PC-3 (cell line): ENCODE measurements around the gene ATP6V1E1. TPM values are rescaled to one million over a fixed set of nuclear protein-coding genes. Genes with fewer than 3 reads are reported as not detected.

ENCODE experiments used
- ATAC-seq: fragments of 200-7000 bp; cut with Tn5 transposase; 2 replicates; pipeline ENCODE4 v1.9.1; 2020; ENCODE audit warnings: mild to moderate bottlenecking, moderate library complexity
- BruUV-seq: library from RNA; stranded (reverse); fragments of 400-500 nt; replicated peaks from 2 replicates; lab custom pipeline; 2021; lab: Mats Ljungman, UMichigan
- CTCF ChIA-PET: fragments of 300-600 bp; sonication (Branson Sonifier 250); formaldehyde crosslinking; loops from one replicate; lab custom pipeline; 2022; ENCODE audit warnings: antibody characterized with exemption; lab: Charles Lee
- POLR2A ChIA-PET: fragments of 300-600 bp; sonication (Branson Sonifier 250); formaldehyde crosslinking; loops from one replicate; lab custom pipeline; 2022; ENCODE audit warnings: antibody characterized with exemption; ENCODE audit not compliant: unreplicated experiment; lab: Charles Lee
- DNase-seq: peaks from one replicate; pipeline ENCODE4 v3.0.0-alpha.2; 2015
- H2AFZ ChIP-seq: fragments of 300-600 bp; sonication (generic); 2 replicates; pipeline ENCODE4 v1.6.0; 2016; ENCODE audit warnings: antibody characterized with exemption, low read length
- H3F3A ChIP-seq: fragments of 300-600 bp; sonication (generic); one replicate; pipeline ENCODE4 v1.6.0; 2017; ENCODE audit warnings: antibody characterized with exemption, low read length, control low read depth, mild to moderate bottlenecking; ENCODE audit not compliant: unreplicated experiment
- H3K27ac ChIP-seq: fragments of 300-600 bp; sonication (generic); 2 replicates; pipeline ENCODE4 v1.5.1; 2016; ENCODE audit warnings: mild to moderate bottlenecking, low read length
- H3K27me3 ChIP-seq: fragments of 300-600 bp; sonication (generic); 2 replicates; pipeline ENCODE4 v1.6.1; 2016; ENCODE audit warnings: low read length, mixed read lengths
- H3K36me3 ChIP-seq: fragments of 300-600 bp; sonication (generic); 2 replicates; pipeline ENCODE4 v1.6.1; 2016; ENCODE audit warnings: low read depth, mixed run types, low read length, mixed read lengths
- H3K4me1 ChIP-seq: fragments of 300-600 bp; sonication (generic); 2 replicates; pipeline ENCODE4 v1.5.1; 2016; ENCODE audit warnings: low read length; ENCODE audit not compliant: insufficient read depth
- H3K4me2 ChIP-seq: fragments of 300-600 bp; sonication (generic); 2 replicates; pipeline ENCODE4 v1.6.0; 2016; ENCODE audit warnings: low read length
- H3K4me3 ChIP-seq: fragments of 300-600 bp; sonication (generic); 2 replicates; pipeline ENCODE4 v1.5.1; 2016; ENCODE audit warnings: mild to moderate bottlenecking, low read length, mixed read lengths
- H3K79me2 ChIP-seq: fragments of 300-600 bp; sonication (generic); 2 replicates; pipeline ENCODE4 v1.6.1; 2017; ENCODE audit warnings: low read length, mixed read lengths
- H3K9ac ChIP-seq: fragments of 300-600 bp; sonication (generic); 2 replicates; pipeline ENCODE4 v1.6.0; 2016; ENCODE audit warnings: mild to moderate bottlenecking, low read length
- H3K9me2 ChIP-seq: fragments of 300-600 bp; sonication (generic); replicated peaks from 2 replicates; pipeline ENCODE4 v1.6.1; 2016; ENCODE audit warnings: mixed run types, low read length, mixed read lengths
- H3K9me3 ChIP-seq: fragments of 300-600 bp; sonication (generic); 2 replicates; pipeline ENCODE4 v1.6.1; 2016; ENCODE audit warnings: low read length, mixed read lengths
- H4K20me1 ChIP-seq: fragments of 300-600 bp; sonication (generic); 2 replicates; pipeline ENCODE4 v1.6.1; 2016; ENCODE audit warnings: low read length, mixed read lengths
- EZH2 ChIP-seq: fragments of 300-600 bp; sonication (generic); IDR thresholded peaks from one replicate; pipeline ENCODE4 v1.6.1; 2017; ENCODE audit warnings: antibody characterized with exemption, mild to moderate bottlenecking, low read length; ENCODE audit not compliant: unreplicated experiment
- EZH2phosphoT487 ChIP-seq: fragments of 300-600 bp; sonication (generic); IDR thresholded peaks from 2 replicates; pipeline ENCODE4 v1.6.1; 2018; ENCODE audit warnings: mild to moderate bottlenecking, antibody characterized with exemption, low read length, borderline replicate concordance
- intact Hi-C: fragments of 100-400 bp; cut with micrococcal nuclease; formaldehyde crosslinking; loops from 2 replicates; pipeline ENCODE4 v1.9.0; 2023
- total RNA-seq: library from RNA; depleted of rRNA; stranded (reverse); fragments of >200 nt; gene quantifications from 2 replicates; pipeline ENCODE4 v1.2.3, GENCODE V29; 2014
- TF ChIP-seq, protein P1 (sequence below): fragments of 300-600 bp; sonication (generic); conservative IDR thresholded peaks from 2 replicates; pipeline ENCODE4 v1.5.1; 2017; ENCODE audit warnings: antibody characterized with exemption, low read depth, mild to moderate bottlenecking, low read length

ATP6V1E1 gene
- total RNA-seq, 1 experiment from 2014 or later = 89.9 TPM

DNA sequence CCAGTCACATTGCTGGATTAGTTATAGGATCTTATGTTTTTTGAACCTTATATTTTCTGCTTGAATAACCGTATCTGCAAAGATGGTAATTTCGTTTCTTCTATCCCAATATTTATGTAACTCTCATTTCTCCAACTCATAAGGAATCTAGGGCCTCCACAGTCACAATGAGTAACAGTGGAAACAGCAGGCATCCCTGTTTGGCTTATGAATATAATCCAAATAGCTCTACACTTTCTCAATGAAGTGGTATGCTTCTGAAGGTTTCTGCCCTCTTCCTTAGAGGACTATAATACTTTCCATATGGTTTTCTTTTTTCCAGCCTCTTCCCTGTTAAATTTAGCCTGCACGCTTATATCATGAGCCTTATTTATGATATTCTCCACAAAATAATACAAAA, 16.5 kb downstream of the ATP6V1E1 start:
- TF ChIP-seq, protein P1, sequence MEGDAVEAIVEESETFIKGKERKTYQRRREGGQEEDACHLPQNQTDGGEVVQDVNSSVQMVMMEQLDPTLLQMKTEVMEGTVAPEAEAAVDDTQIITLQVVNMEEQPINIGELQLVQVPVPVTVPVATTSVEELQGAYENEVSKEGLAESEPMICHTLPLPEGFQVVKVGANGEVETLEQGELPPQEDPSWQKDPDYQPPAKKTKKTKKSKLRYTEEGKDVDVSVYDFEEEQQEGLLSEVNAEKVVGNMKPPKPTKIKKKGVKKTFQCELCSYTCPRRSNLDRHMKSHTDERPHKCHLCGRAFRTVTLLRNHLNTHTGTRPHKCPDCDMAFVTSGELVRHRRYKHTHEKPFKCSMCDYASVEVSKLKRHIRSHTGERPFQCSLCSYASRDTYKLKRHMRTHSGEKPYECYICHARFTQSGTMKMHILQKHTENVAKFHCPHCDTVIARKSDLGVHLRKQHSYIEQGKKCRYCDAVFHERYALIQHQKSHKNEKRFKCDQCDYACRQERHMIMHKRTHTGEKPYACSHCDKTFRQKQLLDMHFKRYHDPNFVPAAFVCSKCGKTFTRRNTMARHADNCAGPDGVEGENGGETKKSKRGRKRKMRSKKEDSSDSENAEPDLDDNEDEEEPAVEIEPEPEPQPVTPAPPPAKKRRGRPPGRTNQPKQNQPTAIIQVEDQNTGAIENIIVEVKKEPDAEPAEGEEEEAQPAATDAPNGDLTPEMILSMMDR = no peak
- no peak for TF ChIP-seq EZH2
- TF ChIP-seq EZH2phosphoT487 = no peak
- POLR2A ChIA-PET = no interaction called here
- no TSS peak for BruUV-seq

DNA sequence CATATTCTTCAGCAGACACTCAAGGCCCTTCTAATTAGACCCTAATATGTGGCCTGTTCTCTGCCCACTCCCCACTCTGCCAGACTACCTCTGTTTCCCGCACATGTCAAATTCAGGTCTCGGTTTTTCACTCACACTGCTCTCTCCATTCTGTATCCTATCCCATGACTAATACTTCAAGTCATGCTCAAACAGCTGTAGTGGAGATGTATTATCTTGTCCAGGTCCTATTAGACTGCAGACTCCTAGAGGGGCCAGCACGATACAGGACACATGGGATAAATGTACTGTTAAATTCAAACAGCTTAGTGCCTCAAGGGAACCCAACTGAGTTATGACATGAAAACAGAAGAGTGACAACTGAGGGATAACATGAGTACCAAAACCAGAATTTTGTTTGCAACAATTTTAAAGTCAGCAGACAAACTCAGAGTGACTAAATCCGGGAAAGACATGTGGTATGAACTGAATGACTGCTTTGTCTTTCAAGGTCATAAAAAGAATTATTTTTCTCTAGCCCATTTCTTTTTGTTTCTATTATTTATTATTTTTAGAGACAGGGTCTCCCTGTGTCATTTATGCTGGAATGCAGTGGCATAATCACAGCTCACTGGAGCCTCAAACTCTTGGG, 20.5 kb downstream of the ATP6V1E1 start:
- Histone ChIP-seq H3K9me3 (no peaks in the 10 kb centered on the region), H3K79me2 (peaks cover 7% of the 10 kb centered on the region; the same call in 1 of the 2 replicates), H3F3A (no peaks in the 10 kb centered on the region), H4K20me1 (no peaks in the 10 kb centered on the region), H3K4me3 (no peak overlapping the region), H3K36me3 (peaks cover 23% of the 10 kb centered on the region; the same call in 1 of the 2 replicates), H2AFZ (no peak overlapping the region), H3K4me2 (no peak overlapping the region), H3K27me3 (no peaks in the 10 kb centered on the region), H3K27ac (no peak overlapping the region), H3K4me1 (no peaks in the 10 kb centered on the region), H3K9me2 (no peaks in the 10 kb centered on the region), H3K9ac (no peak overlapping the region)
- no TSS peak for BruUV-seq
- DNase-seq (no peak), ATAC-seq (no peak)
- intact Hi-C loops = no loop called here
- ChIA-PET POLR2A (no interaction called here), CTCF (no interaction called here)
- no peak for TF ChIP-seq EZH2
- no peak for TF ChIP-seq EZH2phosphoT487
- TF ChIP-seq, protein P1 = no peak

More for the DNA sequence above, 16.5 kb downstream of the ATP6V1E1 start:
- CTCF ChIA-PET = no interaction called here
- Histone ChIP-seq H3K4me3 (no peak overlapping the region), H3F3A (no peaks in the 10 kb centered on the region), H3K4me2 (no peak overlapping the region), H3K27ac (no peak overlapping the region), H4K20me1 (no peaks in the 10 kb centered on the region), H3K79me2 (no peaks in the 10 kb centered on the region), H3K27me3 (no peaks in the 10 kb centered on the region), H3K36me3 (peaks cover 22% of the 10 kb centered on the region), H3K9me3 (no peaks in the 10 kb centered on the region), H2AFZ (no peak overlapping the region), H3K9me2 (no peaks in the 10 kb centered on the region), H3K9ac (no peak overlapping the region), H3K4me1 (no peaks in the 10 kb centered on the region)
- no peak for DNase-seq
- intact Hi-C loops = no loop called here
- ATAC-seq = no peak

- Histone ChIP-seq H3K36me3 (peaks cover 12% of the 10 kb centered on the region; the same call in 1 of the 2 replicates), H3K4me3 (no peak overlapping the region), H4K20me1 (no peaks in the 10 kb centered on the region), H3K27ac (no peak overlapping the region), H3K27me3 (no peaks in the 10 kb centered on the region), H3K79me2 (peaks cover 7% of the 10 kb centered on the region; the same call in 1 of the 2 replicates), H3K4me1 (no peaks in the 10 kb centered on the region), H3F3A (no peaks in the 10 kb centered on the region), H3K4me2 (no peak overlapping the region), H3K9me2 (no peaks in the 10 kb centered on the region), H3K9ac (no peak overlapping the region), H3K9me3 (no peaks in the 10 kb centered on the region), H2AFZ (no peak overlapping the region)
- ChIA-PET CTCF (no interaction called here), POLR2A (no interaction called here)
- DNase-seq = no peak
- intact Hi-C loops = no loop called here
- TF ChIP-seq EZH2 (no peak), EZH2phosphoT487 (no peak)
- TF ChIP-seq, protein P1 = no peak
- no TSS peak for BruUV-seq
- ATAC-seq = no peak
Observed at GRCh38 chr22:17606496-17606895, 22.1 kb downstream of the ATP6V1E1 start.
